ENCODE measurements around the gene RAB3IP.

- TF ChIP-seq CTCF (IDR thresholded peaks at IDR 0.05 in 8 of 11, conservative IDR thresholded peaks at IDR 0.05 in 3 of 11), result no peak
- TF ChIP-seq POLR2A (IDR thresholded peaks at IDR 0.05), result no peak
Measured at GRCh38 chr12:69844416-69844815, 105.8 kb downstream of the RAB3IP start.

Data from spleen (tissue), 7 donors.